ENCODE results near the gene LAMC1. TPM values are rescaled to one million over a fixed set of nuclear protein-coding genes. Genes with fewer than 3 reads are reported as not detected.

LAMC1 gene
- total and polyA plus RNA-seq, 12 donors, result 22.1 to 160 (median 115) TPM

- peaks cover 0 to 40% (median 17%) of the 10 kb centered on the region in 9 donors for H3K4me1 ChIP-seq
- intact Hi-C loops (cut with DNase I), result no loop called here
- no peaks in the 10 kb centered on the region for H3K36me3 ChIP-seq
- no peak for ATAC-seq
- peak overlapping the region in 7 of 10 donors; percentile 41 to 83 (median 70) for H3K27ac ChIP-seq
- no peak for TF ChIP-seq CTCF (IDR thresholded peaks at IDR 0.05)
- no peaks in the 10 kb centered on the region for H3K27me3 ChIP-seq
- H3K4me3 ChIP-seq, result no peak overlapping the region
- no peaks in the 10 kb centered on the region for H3K9me3 ChIP-seq
- WGBS, 2 donors, result 95 to 99% methylated on average over 2 of the region's 2 CpGs
- DNase-seq, result no peak
Measured at GRCh38 chr1:183004141-183004540, 19.1 kb upstream of the LAMC1 start.

GRCh38 chr1:183011859-183012258 is 11.4 kb upstream of the LAMC1 start:
- intact Hi-C loops (cut with DNase I), result loop anchor here in 1 of 10 donors (10.0 kb wide), 1 partner anchor 47 kb away; no protein-coding TSS in a partner anchor
- Histone ChIP-seq H3K4me3 (no peak overlapping the region), H3K4me1 (peaks cover 0 to 5% (median 0%) of the 10 kb centered on the region in 9 donors), H3K9me3 (peaks cover 0 to 7% (median 0%) of the 10 kb centered on the region in 11 donors), H3K27ac (no peak overlapping the region), H3K27me3 (no peaks in the 10 kb centered on the region), H3K36me3 (no peaks in the 10 kb centered on the region)
- ATAC-seq (no peak), DNase-seq (no peak)
- no peak for TF ChIP-seq CTCF (IDR thresholded peaks at IDR 0.05)
- 73 to 74% methylated on average over 4 of the region's 4 CpGs for WGBS, 2 donors

GRCh38 chr1:183012301-183012994 is 10.8 kb upstream of the LAMC1 start:
- H3K4me3 ChIP-seq, result no peak overlapping the region
- TF ChIP-seq CTCF (IDR thresholded peaks at IDR 0.05), result no peak
- WGBS, 2 donors, result 79 to 83% methylated on average over 6 of the region's 6 CpGs
- H3K27me3 ChIP-seq, result no peaks in the 10 kb centered on the region
- no peaks in the 10 kb centered on the region for H3K36me3 ChIP-seq
- DNase-seq (no peak), ATAC-seq (no peak)
- intact Hi-C loops (cut with DNase I), result loop anchor here in 1 of 10 donors (10.0 kb wide), 1 partner anchor 48 kb away; no protein-coding TSS in a partner anchor
- H3K27ac ChIP-seq, result no peak overlapping the region
- peaks cover 0 to 7% (median 0%) of the 10 kb centered on the region in 11 donors for H3K9me3 ChIP-seq
- peaks cover 0 to 5% (median 0%) of the 10 kb centered on the region in 9 donors for H3K4me1 ChIP-seq

GRCh38 chr1:183019139-183019740 is 4.0 kb upstream of the LAMC1 start:
- intact Hi-C loops (cut with DNase I), result loop anchor here in 1 of 10 donors (10.0 kb wide), 1 partner anchor 54 kb away; no protein-coding TSS in a partner anchor
- no peaks in the 10 kb centered on the region for H3K9me3 ChIP-seq
- H3K4me3 ChIP-seq, result no peak overlapping the region
- peaks cover 0 to 31% (median 18%) of the 10 kb centered on the region in 9 donors for H3K4me1 ChIP-seq
- DNase-seq, result no peak
- WGBS, 2 donors, result 18 to 28% methylated on average over 3 of the region's 3 CpGs
- H3K27ac ChIP-seq, result peak overlapping the region in 4 of 10 donors; percentile 23 to 41 (median 35)
- TF ChIP-seq CTCF (IDR thresholded peaks at IDR 0.05), result no peak
- ATAC-seq, result no peak
- H3K27me3 ChIP-seq, result peaks cover 0 to 19% (median 0%) of the 10 kb centered on the region in 7 donors
- no peaks in the 10 kb centered on the region for H3K36me3 ChIP-seq
